Naive thymus-derived CD8-positive, alpha-beta T cell (primary cell): ENCODE data around the gene MAD1L1. TPM values are rescaled to one million over a fixed set of nuclear protein-coding genes. Genes with fewer than 3 reads are reported as not detected.
A peak's percentile ranks its signal among the peaks of the same experiment; 100 is the strongest.

ENCODE experiments used
- ATAC-seq, 2 donors: fragments of 150-1000 bp; cut with Tn5 transposase in 1 of 2; sonication (Bioruptor Pico), chemical (Tn5 transposase) in 1 of 2; 1 replicate in 1 of 2; 2 replicates in 1 of 2; pipeline ENCODE4 v1.10.0; 2021; ENCODE audit warnings: mild to moderate bottlenecking in 2 of 2, moderate library complexity in 2 of 2
- POLR2A ChIA-PET: fragments of 350-600 bp; sonication (Branson Sonifier 250); formaldehyde crosslinking; loops from one replicate; lab custom pipeline; 2021; ENCODE audit warnings: antibody characterized with exemption; lab: Charles Lee
- DNase-seq, 10 donors: peaks; one replicate each; pipeline versions ENCODE4 v3.0.0 to v3.0.0-alpha.2; 2020 to 2022
- H3K27ac Mint-ChIP-seq, 10 donors: one replicate each; pipeline ENCODE4 v1.8.0; 2020 to 2022; ENCODE audit warnings: mild to moderate bottlenecking in 10 of 10, mixed read lengths in 10 of 10, moderate library complexity in 4 of 10, inconsistent platforms in 1 of 10
- H3K27me3 Mint-ChIP-seq, 5 donors: one replicate each; pipeline ENCODE4 v1.8.0; 2021 to 2022; ENCODE audit warnings: mixed read lengths in 5 of 5
- H3K36me3 Mint-ChIP-seq, 3 donors: one replicate each; pipeline ENCODE4 v1.8.0; 2020 to 2022; ENCODE audit warnings: mixed read lengths in 3 of 3, mild to moderate bottlenecking in 2 of 3, inconsistent platforms in 1 of 3
- H3K4me1 Mint-ChIP-seq, 4 donors: one replicate each; pipeline ENCODE4 v1.8.0; 2021 to 2022; ENCODE audit warnings: mixed read lengths in 4 of 4
- H3K4me3 Mint-ChIP-seq, 10 donors: one replicate each; pipeline ENCODE4 v1.8.0; 2020 to 2022; ENCODE audit warnings: mild to moderate bottlenecking in 10 of 10, mixed read lengths in 10 of 10, moderate library complexity in 6 of 10, inconsistent platforms in 1 of 10
- H3K9me3 Mint-ChIP-seq, 9 donors: one replicate each; pipeline ENCODE4 v1.8.0; 2020 to 2022; ENCODE audit warnings: mixed read lengths in 9 of 9, mild to moderate bottlenecking in 3 of 9, inconsistent platforms in 1 of 9, moderate library complexity in 1 of 9
- polyA plus RNA-seq, 3 donors: library from polyadenylated mRNA; unstranded; fragments of 300-500 nt; fragmentation: Illumina TruSeq; gene quantifications; one replicate each; pipeline ENCODE4 v1.2.3, GENCODE V29; 2021
- total RNA-seq, 8 experiments: library from RNA in 2 of 8; stranded (reverse) in 2 of 8; gene quantifications; one replicate each; pipeline ENCODE4 v1.2.3 and lab custom pipeline; 2021 to 2026

MAD1L1 gene
- total and polyA plus RNA-seq, 5 experiments from 2014 or later, result 84.5 to 243 (median 146) TPM

GRCh38 chr7:2005786-2006185, 227.0 kb downstream of the MAD1L1 start:
- ATAC-seq (no peak), DNase-seq (peak in 1 of 10 donors; percentile 36)
- Mint-ChIP-seq H3K36me3 (peaks cover 0 to 2% (median 0%) of the 10 kb centered on the region in 3 donors), H3K9me3 (no peaks in the 10 kb centered on the region), H3K4me1 (peaks cover 5 to 22% (median 10%) of the 10 kb centered on the region in 4 donors), H3K4me3 (no peak overlapping the region), H3K27me3 (no peaks in the 10 kb centered on the region), H3K27ac (peak overlapping the region in 4 of 10 donors; percentile 31 to 70 (median 66))
- POLR2A ChIA-PET, result no interaction called here

DNA sequence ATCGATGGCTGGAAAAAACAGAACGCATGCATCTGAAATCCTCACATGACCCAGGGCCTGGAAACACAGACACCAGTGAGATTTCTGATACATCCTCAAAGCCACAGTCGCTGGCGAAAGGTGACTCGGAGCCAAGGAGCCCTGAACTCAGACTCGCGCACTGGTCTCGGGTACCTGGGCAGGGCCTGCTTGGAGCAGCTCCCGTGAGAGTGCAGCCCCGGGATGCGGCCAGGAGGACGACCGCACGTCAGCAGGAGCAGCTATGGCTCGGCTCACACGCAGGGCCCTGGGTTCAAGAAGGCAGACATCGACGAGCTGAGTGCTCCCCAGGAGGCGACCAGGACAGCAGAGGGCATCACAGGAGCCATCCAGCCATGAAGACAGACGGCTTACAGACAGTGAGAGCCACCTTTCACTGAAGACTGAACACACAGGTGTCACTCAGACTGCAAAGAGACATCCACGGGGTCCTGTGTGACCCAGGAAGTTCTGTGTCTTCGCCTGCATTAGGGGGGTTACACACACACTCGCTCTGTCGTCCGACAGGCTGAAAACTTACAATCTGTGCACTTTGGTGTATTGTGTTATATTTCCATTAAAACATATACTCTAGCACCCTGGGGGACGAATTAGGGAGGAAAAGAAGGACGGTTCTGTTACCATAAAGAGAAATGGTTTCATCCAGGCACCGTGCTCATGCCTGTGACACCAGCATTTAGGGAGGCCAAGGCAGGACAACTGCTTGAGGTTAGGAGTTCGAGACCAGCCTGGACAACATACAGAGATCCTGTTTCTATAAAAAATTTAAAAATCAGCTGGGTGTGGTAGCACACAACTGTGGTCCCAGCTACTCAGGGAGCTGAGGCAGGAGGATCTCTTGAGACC, 227.7 kb downstream of the MAD1L1 start:
- H3K27me3 Mint-ChIP-seq, result no peaks in the 10 kb centered on the region
- ATAC-seq (no peak), DNase-seq (peak in 1 of 10 donors; percentile 15)
- peaks cover 5 to 25% (median 10%) of the 10 kb centered on the region in 4 donors for H3K4me1 Mint-ChIP-seq
- peak overlapping the region in 3 of 10 donors; percentile 14 to 70 (median 29) for H3K27ac Mint-ChIP-seq
- no peak overlapping the region for H3K4me3 Mint-ChIP-seq
- peaks cover 0 to 2% (median 0%) of the 10 kb centered on the region in 3 donors for H3K36me3 Mint-ChIP-seq
- H3K9me3 Mint-ChIP-seq, result no peaks in the 10 kb centered on the region
- POLR2A ChIA-PET, result interaction anchor here (0.6 kb wide), 1 partner anchor 33 kb away, joined by 3 read pairs; no protein-coding TSS in a partner anchor

GRCh38 chr7:2003931-2004812, 228.6 kb downstream of the MAD1L1 start:
- POLR2A ChIA-PET, result no interaction called here
- DNase-seq, result peak in 2 of 10 donors; percentile 2 to 57
- H3K27ac Mint-ChIP-seq, result no peak overlapping the region
- no peaks in the 10 kb centered on the region for H3K9me3 Mint-ChIP-seq
- H3K4me3 Mint-ChIP-seq, result no peak overlapping the region
- peaks cover 0 to 3% (median 2%) of the 10 kb centered on the region in 3 donors for H3K36me3 Mint-ChIP-seq
- no peaks in the 10 kb centered on the region for H3K27me3 Mint-ChIP-seq
- peaks cover 10 to 27% (median 13%) of the 10 kb centered on the region in 4 donors for H3K4me1 Mint-ChIP-seq
- ATAC-seq, result no peak

- Mint-ChIP-seq H3K4me3 (no peak overlapping the region), H3K27me3 (no peaks in the 10 kb centered on the region), H3K9me3 (no peaks in the 10 kb centered on the region), H3K4me1 (peaks cover 10 to 27% (median 14%) of the 10 kb centered on the region in 4 donors), H3K27ac (no peak overlapping the region), H3K36me3 (peaks cover 0 to 3% (median 2%) of the 10 kb centered on the region in 3 donors)
- peak in 1 of 10 donors; percentile 1 for DNase-seq
- no peak for ATAC-seq
- POLR2A ChIA-PET, result no interaction called here
Observed at GRCh38 chr7:2003451-2003930, 229.3 kb downstream of the MAD1L1 start.

- POLR2A ChIA-PET, result no interaction called here
- peaks cover 0 to 3% (median under 1%) of the 10 kb centered on the region in 3 donors for H3K36me3 Mint-ChIP-seq
- peak overlapping the region in 1 of 10 donors; percentile 45 for H3K27ac Mint-ChIP-seq
- DNase-seq (peak in 2 of 10 donors; percentile 3 to 51), ATAC-seq (no peak)
- no peaks in the 10 kb centered on the region for H3K27me3 Mint-ChIP-seq
- H3K4me1 Mint-ChIP-seq, result peaks cover 10 to 26% (median 13%) of the 10 kb centered on the region in 4 donors
- H3K4me3 Mint-ChIP-seq, result no peak overlapping the region
- H3K9me3 Mint-ChIP-seq, result no peaks in the 10 kb centered on the region
Observed at GRCh38 chr7:2002561-2003450, 229.9 kb downstream of the MAD1L1 start.

DNA sequence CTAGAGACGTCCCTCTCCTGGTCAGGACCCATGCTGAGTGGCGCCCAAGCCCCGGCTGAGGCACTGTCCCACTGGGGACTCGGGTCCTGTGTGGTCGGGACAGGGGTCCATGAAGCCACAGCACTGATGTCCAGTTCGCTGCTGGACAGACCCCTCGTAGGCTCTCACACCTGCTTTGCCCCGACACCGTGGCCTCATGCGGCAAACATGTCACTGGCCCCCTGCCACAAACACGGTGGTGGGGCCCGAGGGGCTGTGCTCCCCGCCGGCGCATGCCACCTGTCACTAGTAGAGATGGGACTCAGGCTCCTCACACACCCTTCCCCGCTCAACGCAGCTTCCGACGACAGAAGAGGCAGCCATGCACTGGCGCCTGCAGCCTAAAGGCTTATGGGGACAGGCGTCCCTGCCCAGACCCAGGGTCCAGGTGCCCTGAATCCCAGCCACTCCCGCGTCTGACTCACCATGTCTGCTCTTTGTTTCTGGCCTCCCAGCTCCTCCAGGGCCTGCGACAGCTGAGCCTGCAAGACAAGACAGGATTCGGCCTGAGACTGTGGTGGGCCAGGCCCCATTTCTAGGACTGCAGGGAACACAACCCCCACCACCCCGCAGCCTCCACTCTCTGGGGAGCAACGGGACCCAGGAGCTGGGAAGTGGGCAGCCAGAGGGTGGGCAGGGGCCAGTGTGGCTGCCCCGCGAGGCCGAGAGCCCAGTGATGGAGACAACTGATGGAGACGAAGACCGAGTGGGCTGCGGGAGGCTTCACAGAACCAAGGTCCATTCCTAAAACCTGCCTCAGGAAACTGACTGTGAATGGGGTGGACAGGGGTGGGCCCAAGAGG, 230.9 kb downstream of the MAD1L1 start:
- POLR2A ChIA-PET, result no interaction called here
- ATAC-seq, result no peak
- Mint-ChIP-seq H3K27ac (peak overlapping the region in 1 of 10 donors; percentile 70), H3K36me3 (peaks cover 0 to 3% (median 0%) of the 10 kb centered on the region in 3 donors), H3K27me3 (no peaks in the 10 kb centered on the region), H3K4me1 (peaks cover 10 to 25% (median 13%) of the 10 kb centered on the region in 4 donors), H3K4me3 (no peak overlapping the region), H3K9me3 (no peaks in the 10 kb centered on the region)
- DNase-seq, result peak in 2 of 10 donors; percentile 4 to 41

DNA sequence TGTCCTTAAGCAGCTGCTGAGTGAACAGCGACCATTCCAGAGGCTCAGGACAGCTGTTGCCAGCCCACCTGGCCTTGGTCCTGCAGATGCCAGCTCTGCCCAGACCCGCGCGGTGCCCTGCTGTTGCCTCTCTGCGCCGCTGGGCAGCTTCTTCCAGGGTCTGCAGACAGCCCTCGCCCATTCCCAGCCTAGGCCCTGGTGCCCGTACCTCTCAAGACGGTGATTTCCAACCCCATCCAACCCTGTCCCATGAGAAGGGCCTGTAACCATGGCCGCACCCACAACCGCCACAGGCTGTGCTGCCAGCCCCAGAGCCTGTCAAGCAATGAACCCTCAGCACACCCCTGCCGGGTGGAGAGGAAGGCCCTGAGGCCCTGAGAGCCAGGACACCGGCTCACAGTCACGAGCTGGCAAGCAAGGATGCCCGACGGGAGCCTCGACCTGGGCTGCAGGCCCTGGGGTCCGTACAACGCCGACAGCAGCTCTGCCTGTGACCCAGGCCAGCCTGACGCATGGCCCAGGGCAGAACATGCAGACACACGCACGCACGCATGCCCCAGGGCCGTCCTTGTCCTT, 231.9 kb downstream of the MAD1L1 start:
- Mint-ChIP-seq H3K9me3 (no peaks in the 10 kb centered on the region), H3K4me1 (peaks cover 1 to 17% (median 10%) of the 10 kb centered on the region in 4 donors), H3K27me3 (no peaks in the 10 kb centered on the region), H3K27ac (peak overlapping the region in 3 of 10 donors; percentile 14 to 48 (median 46)), H3K36me3 (peaks cover 0 to 3% (median 0%) of the 10 kb centered on the region in 3 donors), H3K4me3 (no peak overlapping the region)
- DNase-seq (peak in 1 of 10 donors; percentile 53), ATAC-seq (no peak)
- POLR2A ChIA-PET, result no interaction called here

GRCh38 chr7:2000153-2000687, 232.5 kb downstream of the MAD1L1 start:
- Mint-ChIP-seq H3K4me1 (peaks cover 0 to 11% (median 10%) of the 10 kb centered on the region in 4 donors), H3K27ac (peak overlapping the region in 6 of 10 donors; percentile 48 to 82 (median 72))
- POLR2A ChIA-PET, result no interaction called here

DNA sequence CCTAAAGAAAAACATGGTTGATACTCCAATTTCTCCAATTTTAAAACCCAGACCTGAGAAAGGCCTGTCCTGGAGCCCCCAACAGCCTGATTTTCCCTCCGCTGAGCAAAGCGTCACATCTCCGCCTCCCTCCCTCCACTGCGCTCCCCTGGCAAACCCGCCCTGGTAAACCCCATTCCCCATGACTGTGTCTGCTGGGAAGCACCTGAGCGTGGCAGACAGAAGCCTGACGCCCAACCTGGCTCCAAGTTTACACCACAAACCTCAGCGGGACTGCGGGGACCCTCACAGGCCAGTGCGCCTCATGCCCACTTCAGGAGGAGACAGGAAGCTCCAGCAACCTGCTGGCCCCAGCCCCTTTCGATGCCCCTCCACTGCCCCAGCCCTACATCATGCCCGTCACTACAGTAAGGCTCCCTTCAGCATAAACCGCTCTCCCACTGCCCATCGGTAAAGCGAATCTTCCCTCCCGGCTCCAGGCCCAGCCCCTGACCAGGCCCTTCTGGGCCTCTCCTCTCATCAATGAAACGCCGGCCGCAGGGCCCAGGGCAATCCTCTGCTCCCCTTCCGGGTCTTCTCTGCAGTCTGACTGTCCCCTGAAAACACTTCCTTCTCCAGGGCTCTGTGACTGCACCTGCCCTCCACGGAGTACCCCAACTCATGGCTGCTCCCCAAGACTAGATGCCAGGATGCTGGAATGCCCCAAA, 233.3 kb downstream of the MAD1L1 start:
- POLR2A ChIA-PET, result no interaction called here

More at GRCh38 chr7:2000153-2000687, 232.5 kb downstream of the MAD1L1 start:
- H3K4me3 Mint-ChIP-seq, result peak overlapping the region in 1 of 10 donors; percentile 49
- H3K36me3 Mint-ChIP-seq, result peaks cover 0 to 3% (median 0%) of the 10 kb centered on the region in 3 donors
- ATAC-seq (no peak), DNase-seq (peak in 1 of 10 donors; percentile 58)
- H3K27me3 Mint-ChIP-seq, result no peaks in the 10 kb centered on the region
- H3K9me3 Mint-ChIP-seq, result no peaks in the 10 kb centered on the region

GRCh38 chr7:1998146-1998545, 234.6 kb downstream of the MAD1L1 start:
- Mint-ChIP-seq H3K36me3 (peaks cover 0 to 3% (median 0%) of the 10 kb centered on the region in 3 donors), H3K4me3 (no peak overlapping the region), H3K27ac (peak overlapping the region in 1 of 10 donors; percentile 21), H3K27me3 (no peaks in the 10 kb centered on the region), H3K4me1 (peaks cover 7 to 17% (median 11%) of the 10 kb centered on the region in 4 donors), H3K9me3 (no peaks in the 10 kb centered on the region)
- ATAC-seq (no peak), DNase-seq (peak in 1 of 10 donors; percentile 19)
- POLR2A ChIA-PET, result no interaction called here

More for the DNA sequence above, 233.3 kb downstream of the MAD1L1 start:
- DNase-seq, result peak in 1 of 10 donors; percentile 28
- peaks cover 0 to 10% (median 7%) of the 10 kb centered on the region in 4 donors for H3K4me1 Mint-ChIP-seq
- H3K9me3 Mint-ChIP-seq, result no peaks in the 10 kb centered on the region
- H3K27me3 Mint-ChIP-seq, result no peaks in the 10 kb centered on the region
- H3K36me3 Mint-ChIP-seq, result peaks cover 0 to 3% (median 0%) of the 10 kb centered on the region in 3 donors
- H3K27ac Mint-ChIP-seq, result peak overlapping the region in 5 of 10 donors; percentile 34 to 82 (median 66)
- H3K4me3 Mint-ChIP-seq, result no peak overlapping the region
- ATAC-seq, result no peak
